GM12878 (cell line): ENCODE results near the gene AURKA.

Experiments
- CTCF ChIP-seq, 3 experiments: IDR thresholded peaks in 2 of 3; conservative IDR thresholded peaks in 1 of 3; 2 replicates each; pipeline ENCODE4 v1.5.1; 2011; ENCODE audit warnings: low read depth in 3 of 3, low read length in 3 of 3, mild to moderate bottlenecking in 3 of 3, control low read depth in 2 of 3, moderate library complexity in 2 of 3, inconsistent platforms in 1 of 3, mixed read lengths in 1 of 3; ENCODE audit not compliant: control insufficient read depth in 2 of 3, insufficient read depth in 1 of 3; ENCODE audit errors: extremely low read depth in 1 of 3
- PBX3 ChIP-seq: IDR thresholded peaks from 2 replicates; pipeline ENCODE4 v1.6.1; 2011; ENCODE audit warnings: mild to moderate bottlenecking, low read depth, low read length, moderate library complexity; ENCODE audit not compliant: insufficient replicate concordance
- RFX5 ChIP-seq: IDR thresholded peaks from 2 replicates; pipeline ENCODE4 v1.6.1; 2011; ENCODE audit warnings: low read depth, low read length, improper control_type of control experiment
- TAF1 ChIP-seq: IDR thresholded peaks from 2 replicates; pipeline ENCODE4 v1.6.1; 2011; ENCODE audit warnings: mild to moderate bottlenecking, low read depth, low read length, borderline replicate concordance

- no peak for TF ChIP-seq PBX3
- no peak for TF ChIP-seq TAF1
- TF ChIP-seq CTCF (IDR thresholded peaks at IDR 0.05 in 2 of 3, conservative IDR thresholded peaks at IDR 0.05 in 1 of 3; ENCODE audit: control insufficient read depth in 2 of 3, extremely low read depth in 1 of 3, insufficient read depth in 1 of 3, low read depth in 3 of 3, low read length in 3 of 3), result no peak
- TF ChIP-seq RFX5, result no peak
Measured at GRCh38 chr20:56381501-56381900, 10.5 kb downstream of the AURKA start.
